Mesenchymal stem cell (in vitro differentiated cells and primary cell): Measurements from ENCODE around the gene HEPN1.

ENCODE experiments used
- DNase-seq: peaks from one replicate; pipeline ENCODE4 v3.0.0-alpha.2; 2013
- H2AFZ ChIP-seq: one replicate; pipeline ENCODE4 v1.6.1; 2013; ENCODE audit warnings: low read depth, mild to moderate bottlenecking, control low read depth, inconsistent platforms, low read length, moderate library complexity
- H2AK5ac ChIP-seq: 2 replicates; pipeline ENCODE4 v1.6.1; 2013; ENCODE audit warnings: low read length, moderate library complexity, mild to moderate bottlenecking, inconsistent platforms; ENCODE audit not compliant: severe bottlenecking
- H2BK120ac ChIP-seq: one replicate; pipeline ENCODE4 v1.6.1; 2013; ENCODE audit warnings: low read depth, mild to moderate bottlenecking, inconsistent platforms, low read length, moderate library complexity
- H2BK12ac ChIP-seq, 2 experiments: one replicate each; pipeline ENCODE4 v1.6.1; 2013; ENCODE audit warnings: inconsistent platforms in 2 of 2, low read length in 2 of 2, mild to moderate bottlenecking in 2 of 2, moderate library complexity in 2 of 2, control low read depth in 1 of 2
- H2BK15ac ChIP-seq: one replicate; pipeline ENCODE4 v1.6.1; 2013; ENCODE audit warnings: mild to moderate bottlenecking, low read depth, inconsistent platforms; ENCODE audit not compliant: poor library complexity, severe bottlenecking
- H2BK5ac ChIP-seq: 2 replicates; pipeline ENCODE4 v1.6.1; 2013; ENCODE audit warnings: low read depth, mild to moderate bottlenecking, low read length, control low read depth, inconsistent platforms; ENCODE audit not compliant: poor library complexity, severe bottlenecking
- H3K14ac ChIP-seq, 2 experiments: one replicate each; pipeline ENCODE4 v1.6.1; 2013; ENCODE audit warnings: inconsistent platforms in 2 of 2, low read length in 2 of 2, control low read depth in 1 of 2, mild to moderate bottlenecking in 1 of 2, moderate library complexity in 1 of 2
- H3K18ac ChIP-seq, 2 experiments: one replicate each; pipeline ENCODE4 v1.6.1; 2013; ENCODE audit warnings: inconsistent platforms in 2 of 2, low read length in 2 of 2, control low read depth in 1 of 2, low read depth in 1 of 2, mild to moderate bottlenecking in 1 of 2
- H3K23ac ChIP-seq, 2 experiments: one replicate each; pipeline ENCODE4 v1.6.1; 2013; ENCODE audit warnings: inconsistent platforms in 2 of 2, low read length in 2 of 2, mild to moderate bottlenecking in 2 of 2, moderate library complexity in 2 of 2, control low read depth in 1 of 2
- H3K27ac ChIP-seq: 2 replicates; pipeline ENCODE4 v1.5.1; 2013; ENCODE audit warnings: mild to moderate bottlenecking, moderate library complexity, low read length, control low read depth, inconsistent platforms; ENCODE audit not compliant: poor library complexity, severe bottlenecking
- H3K27me3 ChIP-seq, 2 experiments: 2 replicates each; pipeline versions ENCODE4 v1.6.1 to v1.7.0; 2013; ENCODE audit warnings: low read length in 2 of 2, mild to moderate bottlenecking in 2 of 2, moderate library complexity in 2 of 2, control low read depth in 1 of 2, inconsistent platforms in 1 of 2; ENCODE audit not compliant: control insufficient read depth in 1 of 2, insufficient read depth in 1 of 2
- H3K36me3 ChIP-seq, 2 experiments: 2 replicates each; pipeline versions ENCODE4 v1.6.1 to v1.7.0; 2013; ENCODE audit warnings: low read length in 2 of 2, control low read depth in 1 of 2, inconsistent platforms in 1 of 2, low read depth in 1 of 2, mild to moderate bottlenecking in 1 of 2; ENCODE audit not compliant: insufficient read depth in 2 of 2, control insufficient read depth in 1 of 2
- H3K4ac ChIP-seq, 2 experiments: one replicate each; pipeline ENCODE4 v1.6.1; 2013; ENCODE audit warnings: inconsistent platforms in 2 of 2, low read length in 2 of 2, mild to moderate bottlenecking in 2 of 2, moderate library complexity in 2 of 2, control low read depth in 1 of 2, low read depth in 1 of 2
- H3K4me1 ChIP-seq: 2 replicates; pipeline ENCODE4 v1.6.1; 2013; ENCODE audit warnings: low read depth, low read length, control low read depth; ENCODE audit not compliant: control insufficient read depth, insufficient read depth
- H3K4me2 ChIP-seq: 2 replicates; pipeline ENCODE4 v1.6.1; 2013; ENCODE audit warnings: low read length, mild to moderate bottlenecking, inconsistent platforms; ENCODE audit not compliant: poor library complexity, severe bottlenecking
- H3K4me3 ChIP-seq, 2 experiments: 2 replicates each; pipeline versions ENCODE4 v1.5.1 to v1.7.0; 2013; ENCODE audit warnings: low read length in 2 of 2, mild to moderate bottlenecking in 2 of 2, control low read depth in 1 of 2, low read depth in 1 of 2; ENCODE audit not compliant: insufficient read depth in 1 of 2
- H3K79me1 ChIP-seq: replicated peaks from 2 replicates; pipeline ENCODE4 v1.6.1; 2013; ENCODE audit warnings: mild to moderate bottlenecking, control low read depth, low read length, inconsistent platforms; ENCODE audit not compliant: poor library complexity, severe bottlenecking
- H3K9ac ChIP-seq: 2 replicates; pipeline ENCODE4 v1.7.0; 2013; ENCODE audit warnings: mild to moderate bottlenecking, low read length, moderate library complexity
- H3K9me3 ChIP-seq: 2 replicates; pipeline ENCODE4 v1.7.0; 2013; ENCODE audit warnings: mild to moderate bottlenecking, low read length; ENCODE audit not compliant: control insufficient read depth
- H4K8ac ChIP-seq: one replicate; pipeline ENCODE4 v1.6.1; 2013; ENCODE audit warnings: inconsistent platforms, mild to moderate bottlenecking, low read length, moderate library complexity
- H4K91ac ChIP-seq: one replicate; pipeline ENCODE4 v1.6.1; 2013; ENCODE audit warnings: mild to moderate bottlenecking, low read length, inconsistent platforms
- WGBS: methylation state at CpG from one replicate; pipeline ENCODE4 v1.1.7; 2013; ENCODE audit warnings: mixed read lengths; 5-methylcytosine and 5-hydroxymethylcytosine counted together

Gene HEPN1

GRCh38 chr11:124877910-124878758, 40.9 kb upstream of the HEPN1 start:
- Histone ChIP-seq H3K14ac (no peak overlapping the region), H3K4ac (no peak overlapping the region), H3K79me1 (peaks cover 9% of the 10 kb centered on the region), H2BK120ac (no peak overlapping the region), H2AK5ac (no peak overlapping the region), H3K27ac (no peak overlapping the region), H3K23ac (no peak overlapping the region), H3K9ac (no peak overlapping the region), H3K18ac (no peak overlapping the region), H3K4me2 (no peak overlapping the region), H4K8ac (peak overlapping the region; percentile 20), H3K27me3 (peaks cover 20% of the 10 kb centered on the region in 2 experiments), H2BK15ac (no peak overlapping the region), H3K9me3 (no peaks in the 10 kb centered on the region), H3K36me3 (peaks cover 0 to 3% of the 10 kb centered on the region in 2 experiments), H2BK12ac (no peak overlapping the region), H3K4me3 (peak overlapping the region in 1 of 2 experiments; percentile 84), H2BK5ac (no peak overlapping the region), H2AFZ (no peak overlapping the region), H3K4me1 (peaks cover 19% of the 10 kb centered on the region), H4K91ac (peak overlapping the region; percentile 11)
- no peak for DNase-seq
- 85% methylated on average over 15 of the region's 17 CpGs for WGBS

GRCh38 chr11:124878759-124879492, 40.1 kb upstream of the HEPN1 start:
- Histone ChIP-seq H3K9ac (no peak overlapping the region), H4K8ac (no peak overlapping the region), H3K9me3 (no peaks in the 10 kb centered on the region), H3K4me3 (no peak overlapping the region), H2BK12ac (no peak overlapping the region), H3K4ac (no peak overlapping the region), H3K18ac (no peak overlapping the region), H3K27ac (no peak overlapping the region), H4K91ac (peak overlapping the region; percentile 11), H2BK120ac (no peak overlapping the region), H3K79me1 (peaks cover 9% of the 10 kb centered on the region), H2BK15ac (no peak overlapping the region), H3K14ac (no peak overlapping the region), H3K27me3 (peaks cover 12% of the 10 kb centered on the region in 2 experiments), H3K23ac (no peak overlapping the region), H3K4me1 (peaks cover 19% of the 10 kb centered on the region), H3K4me2 (no peak overlapping the region), H2BK5ac (no peak overlapping the region), H2AK5ac (no peak overlapping the region), H3K36me3 (peaks cover 0 to 3% of the 10 kb centered on the region in 2 experiments), H2AFZ (no peak overlapping the region)
- DNase-seq: no peak
- WGBS: 97% methylated on average over 11 of the region's 11 CpGs

- H3K36me3 ChIP-seq: peaks cover 3 to 4% of the 10 kb centered on the region in 2 experiments
- no peak overlapping the region for H3K4ac ChIP-seq
- no peaks in the 10 kb centered on the region for H3K9me3 ChIP-seq
- no peak overlapping the region for H3K23ac ChIP-seq
- H3K79me1 ChIP-seq: peaks cover 9% of the 10 kb centered on the region
- no peak overlapping the region for H3K4me2 ChIP-seq
- H3K4me3 ChIP-seq: no peak overlapping the region
- no peak overlapping the region for H3K18ac ChIP-seq
- H2BK120ac ChIP-seq: no peak overlapping the region
- no peak overlapping the region for H2BK15ac ChIP-seq
- no peak overlapping the region for H3K14ac ChIP-seq
- H3K27me3 ChIP-seq: peaks cover 5% of the 10 kb centered on the region in 2 experiments
- H2AFZ ChIP-seq: no peak overlapping the region
- H4K91ac ChIP-seq: no peak overlapping the region
- no peak for DNase-seq
- H2AK5ac ChIP-seq: no peak overlapping the region
- no peak overlapping the region for H4K8ac ChIP-seq
- no peak overlapping the region for H3K9ac ChIP-seq
- no peak overlapping the region for H2BK12ac ChIP-seq
- no peak overlapping the region for H2BK5ac ChIP-seq
- 94% methylated on average over 13 of the region's 16 CpGs for WGBS
- H3K27ac ChIP-seq: no peak overlapping the region
- peaks cover 19% of the 10 kb centered on the region for H3K4me1 ChIP-seq
Measured at GRCh38 chr11:124879493-124880289, 39.4 kb upstream of the HEPN1 start.

GRCh38 chr11:124880290-124880611, 38.8 kb upstream of the HEPN1 start:
- Histone ChIP-seq H2AK5ac (no peak overlapping the region), H3K27ac (no peak overlapping the region)

More at GRCh38 chr11:124880290-124880611, 38.8 kb upstream of the HEPN1 start:
- Histone ChIP-seq H3K14ac (no peak overlapping the region), H3K4me2 (no peak overlapping the region), H3K23ac (no peak overlapping the region), H4K8ac (no peak overlapping the region), H2AFZ (no peak overlapping the region), H3K9ac (no peak overlapping the region), H3K9me3 (no peaks in the 10 kb centered on the region), H3K18ac (no peak overlapping the region), H2BK120ac (no peak overlapping the region), H3K27me3 (peaks cover 0 to 3% of the 10 kb centered on the region in 2 experiments), H3K36me3 (peaks cover 3 to 7% of the 10 kb centered on the region in 2 experiments), H3K4me1 (peaks cover 19% of the 10 kb centered on the region), H3K79me1 (peaks cover 9% of the 10 kb centered on the region), H2BK15ac (no peak overlapping the region), H2BK5ac (no peak overlapping the region), H2BK12ac (no peak overlapping the region), H4K91ac (no peak overlapping the region), H3K4me3 (no peak overlapping the region), H3K4ac (no peak overlapping the region)
- no peak for DNase-seq
- WGBS: 92% methylated on average over 10 of the region's 10 CpGs
